ENCODE data around the gene TGFBR3.

GRCh38 chr1:91703095-91703494, 182.9 kb downstream of the TGFBR3 start:
- TF ChIP-seq CREB1 (CRISPR knock-in tag; IDR thresholded peaks at IDR 0.05) (no peak), MAX (CRISPR knock-in tag; IDR thresholded peaks at IDR 0.05) (no peak), CTCF (IDR thresholded peaks at IDR 0.05) (no peak), NFYB (CRISPR knock-in tag; conservative IDR thresholded peaks at IDR 0.05; ENCODE audit: low read depth) (no peak), ZNF219 (CRISPR knock-in tag; IDR thresholded peaks at IDR 0.05; ENCODE audit: borderline replicate concordance) (no peak), ELF4 (CRISPR knock-in tag; IDR thresholded peaks at IDR 0.05; ENCODE audit: low read depth) (no peak), NR2C2 (CRISPR knock-in tag; IDR thresholded peaks at IDR 0.05) (no peak)
